HG02798 (cell line): Measurements from ENCODE around the gene NLGN4X.

Experiments
- ATAC-seq: cut with Tn5 transposase; IDR thresholded peaks from one replicate; pipeline ENCODE4 v1.9.1; 2021; ENCODE audit warnings: mild to moderate bottlenecking; ENCODE audit not compliant: unreplicated experiment, poor library complexity

The NLGN4X gene

DNA sequence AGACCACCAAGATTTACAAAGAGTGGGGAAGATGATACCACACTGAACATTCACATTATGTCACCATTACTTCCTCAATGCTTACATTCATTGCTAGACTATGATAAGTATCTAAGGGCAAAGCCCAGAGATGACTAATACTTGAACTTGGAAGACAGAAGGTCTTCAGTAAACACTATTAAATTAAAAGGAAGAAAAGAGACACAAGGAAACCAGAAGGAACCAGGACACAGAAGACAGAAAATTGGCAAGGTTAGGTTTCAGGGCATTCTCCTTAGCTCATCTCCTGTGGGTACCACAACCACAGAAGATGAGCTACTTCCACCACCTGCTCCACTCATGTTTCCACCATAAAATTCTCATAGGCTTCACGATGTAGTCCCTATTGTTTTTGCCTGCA, 64.9 kb downstream of the NLGN4X start:
- ATAC-seq, result no peak

- no peak for ATAC-seq
These were observed 69.2 kb downstream of the NLGN4X start for GRCh38 chrX:6159468-6159867.

DNA sequence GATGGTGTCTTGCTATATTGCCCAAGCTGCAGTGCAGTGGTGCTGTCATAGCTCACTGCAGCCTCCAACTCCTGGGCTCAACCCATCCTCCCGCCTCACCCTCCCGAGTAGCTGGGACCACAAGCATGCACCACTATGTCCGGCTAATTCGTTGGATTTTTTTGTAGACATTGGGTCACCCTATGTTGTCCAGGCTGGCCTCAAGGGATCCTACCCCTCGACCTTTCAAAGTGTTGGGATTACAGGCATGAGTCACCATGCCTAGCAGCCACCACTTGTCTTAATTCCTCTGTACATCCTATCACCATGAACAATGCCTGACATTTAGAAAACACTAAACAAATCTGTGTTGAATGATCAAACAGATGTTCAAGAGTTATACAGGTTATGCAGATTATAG, 76.7 kb downstream of the NLGN4X start:
- no peak for ATAC-seq

DNA sequence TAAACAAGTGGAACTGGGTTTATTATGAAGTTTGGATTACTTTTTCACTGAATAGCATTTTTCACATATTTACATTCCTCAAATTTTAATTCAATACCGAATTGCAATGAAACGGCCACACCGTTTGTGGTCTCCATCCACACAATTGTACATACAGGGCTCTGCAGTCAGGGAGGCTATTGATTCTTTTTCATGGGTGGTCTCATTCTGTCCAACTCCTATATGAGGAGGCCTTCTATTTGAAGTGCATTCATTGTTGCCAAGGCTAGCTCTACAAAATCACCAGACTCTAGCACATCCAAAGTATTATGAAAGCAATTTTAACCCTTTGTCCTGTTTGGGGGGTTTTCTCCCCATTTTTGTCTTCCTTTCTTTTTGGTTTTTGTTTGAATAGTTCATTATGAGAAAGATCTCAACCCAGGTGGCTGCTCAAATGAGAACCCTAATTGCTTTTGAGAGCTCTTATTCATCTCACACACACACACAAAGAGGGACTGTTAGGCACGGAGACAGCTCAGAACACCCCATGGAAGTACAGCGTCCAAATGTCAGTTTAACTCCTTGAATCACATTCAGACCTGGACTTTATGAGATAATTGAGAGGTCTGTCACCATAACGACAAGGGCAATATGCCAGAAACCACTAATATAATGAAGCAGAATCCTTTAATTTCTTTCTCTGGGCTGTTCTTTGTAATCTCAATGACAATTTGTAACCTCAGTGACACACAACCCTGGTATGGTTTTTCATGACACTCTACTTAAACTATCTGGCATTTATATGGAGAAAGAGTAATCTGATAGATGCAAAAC, 79.4 kb downstream of the NLGN4X start:
- no peak for ATAC-seq

DNA sequence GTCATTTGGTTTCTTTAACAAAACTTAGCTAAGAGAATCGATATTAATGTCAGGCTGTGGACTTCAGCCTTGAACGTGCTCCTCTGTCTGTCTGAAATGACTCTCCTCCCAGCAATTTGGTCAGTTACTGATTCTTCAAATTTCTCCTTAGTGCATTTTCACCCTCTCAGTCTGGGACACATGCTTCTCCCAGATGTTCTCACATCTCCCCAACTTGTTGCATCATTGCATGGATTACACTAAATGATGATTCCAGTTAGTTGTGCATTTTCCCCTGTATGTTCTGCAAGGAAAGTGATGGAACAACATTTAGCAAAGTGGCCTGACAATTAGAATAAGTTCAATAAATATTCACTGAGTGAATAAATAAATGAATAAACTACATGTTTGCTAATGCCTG, 94.4 kb downstream of the NLGN4X start:
- no peak for ATAC-seq

GRCh38 chrX:6132970-6133369, 95.7 kb downstream of the NLGN4X start:
- no peak for ATAC-seq

GRCh38 chrX:6131287-6131686, 97.4 kb downstream of the NLGN4X start:
- ATAC-seq, result no peak

DNA sequence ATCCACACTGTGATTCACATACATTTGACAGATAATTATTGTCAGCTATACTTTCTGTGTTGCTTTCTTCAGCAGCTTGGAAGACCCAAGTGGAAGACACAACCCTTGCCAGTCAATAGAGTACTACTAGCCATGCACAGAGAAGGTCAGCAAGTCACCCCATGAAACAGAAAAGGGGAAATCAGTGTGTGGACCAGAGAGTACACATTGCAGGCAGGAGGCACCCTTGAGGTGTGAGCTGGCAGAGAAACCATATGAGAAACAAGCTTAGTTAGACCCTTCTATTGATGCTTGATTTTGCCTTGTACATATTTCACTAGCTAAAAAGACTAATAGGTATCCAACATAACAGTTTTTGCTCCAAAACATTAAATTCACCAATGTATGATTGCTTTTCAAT, 99.5 kb downstream of the NLGN4X start:
- ATAC-seq, result no peak

- no peak for ATAC-seq
These were observed 108.3 kb downstream of the NLGN4X start for GRCh38 chrX:6120329-6120728.

DNA sequence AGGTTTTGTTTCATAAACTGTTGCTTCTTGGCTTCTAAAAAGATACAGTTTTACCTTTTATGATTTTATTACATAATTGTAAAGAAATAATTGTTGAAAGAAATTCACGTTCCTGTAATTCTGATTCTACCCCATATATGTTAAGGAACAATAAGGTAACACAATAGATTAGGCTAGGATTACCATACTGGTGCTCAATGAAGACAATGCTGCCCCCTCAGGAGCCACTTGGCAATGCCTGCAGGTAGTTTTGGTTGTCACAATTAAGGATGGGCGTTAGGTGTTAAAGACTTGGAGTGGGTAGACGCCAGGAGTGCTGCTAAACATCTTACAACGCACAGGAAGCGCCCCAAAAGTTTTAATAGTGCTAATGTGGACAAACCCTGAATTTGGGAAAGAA, 133.2 kb downstream of the NLGN4X start:
- no peak for ATAC-seq

GRCh38 chrX:6074532-6074931, 154.1 kb downstream of the NLGN4X start:
- ATAC-seq, result no peak

GRCh38 chrX:6071731-6072130, 156.9 kb downstream of the NLGN4X start:
- no peak for ATAC-seq

DNA sequence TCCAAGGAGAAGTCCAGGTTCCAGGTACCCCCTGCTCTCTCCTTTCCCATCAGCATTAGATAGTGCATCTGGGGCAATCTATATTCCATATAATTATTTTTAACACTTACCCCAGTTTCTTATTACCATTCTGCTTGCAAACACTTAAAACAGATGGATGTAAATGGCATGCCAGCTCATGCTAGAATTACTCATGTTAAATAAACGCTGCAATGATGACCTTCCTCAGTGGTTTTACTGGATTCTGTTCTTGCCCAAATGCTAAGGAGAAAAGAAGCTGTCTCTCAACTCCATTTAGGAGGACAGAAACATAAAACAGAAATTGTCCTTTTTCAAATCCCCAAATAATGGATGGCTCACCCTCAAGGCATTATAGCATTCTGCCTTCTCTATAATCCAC, 161.1 kb downstream of the NLGN4X start:
- no peak for ATAC-seq

DNA sequence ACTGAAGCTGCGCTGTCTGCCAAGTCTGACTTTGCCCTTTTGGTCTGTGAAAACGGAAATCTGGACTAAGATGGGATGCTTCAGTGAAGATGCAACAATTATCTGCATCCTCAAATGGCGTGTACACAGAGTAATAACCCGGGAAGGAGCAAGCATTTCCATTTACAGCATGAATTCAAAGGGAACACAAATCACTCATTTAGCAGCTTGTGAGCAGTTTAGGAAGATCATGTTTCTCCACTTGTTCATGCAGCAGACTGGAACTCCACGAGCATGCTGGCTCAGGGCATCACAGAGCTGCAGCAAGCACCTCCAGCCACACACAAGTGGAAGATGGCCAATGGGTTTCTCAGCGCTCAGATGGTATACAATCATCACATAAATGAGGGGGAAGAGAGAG, 175.5 kb downstream of the NLGN4X start:
- ATAC-seq, result no peak

GRCh38 chrX:6052111-6052745, 176.4 kb downstream of the NLGN4X start:
- ATAC-seq, result no peak

GRCh38 chrX:6049132-6049531, 179.5 kb downstream of the NLGN4X start:
- no peak for ATAC-seq

GRCh38 chrX:6041630-6042029, 187.0 kb downstream of the NLGN4X start:
- no peak for ATAC-seq

- ATAC-seq, result no peak
These were observed 199.7 kb downstream of the NLGN4X start for GRCh38 chrX:6029014-6029413.

DNA sequence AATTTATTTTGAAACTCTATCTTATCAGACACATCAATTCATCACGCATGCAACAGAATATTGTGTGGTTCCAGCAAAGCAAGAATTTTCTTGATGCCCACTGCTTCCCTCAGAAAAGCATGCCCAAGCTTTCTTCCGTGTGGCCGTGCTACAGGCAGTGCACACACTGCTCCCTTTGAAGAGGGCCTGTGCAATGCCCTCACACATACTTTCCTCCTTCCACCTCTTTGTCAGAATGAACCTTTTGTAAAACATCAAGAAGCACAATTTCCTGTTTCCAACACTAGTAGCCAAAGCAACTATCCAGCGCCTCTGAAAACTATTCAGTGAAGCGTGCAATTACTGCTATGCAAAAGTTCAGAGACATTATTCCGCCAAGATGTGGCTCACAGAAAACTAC, 201.7 kb downstream of the NLGN4X start:
- ATAC-seq, result no peak

GRCh38 chrX:6026429-6026828, 202.2 kb downstream of the NLGN4X start:
- no peak for ATAC-seq

GRCh38 chrX:6024204-6024603, 204.5 kb downstream of the NLGN4X start:
- no peak for ATAC-seq
